Skin epidermis (tissue), 12 donors: ENCODE measurements around the gene TIFAB.

Source experiments
- H3K27ac ChIP-seq, 21 experiments: fragments of 200-600 bp; sonication (generic) in 11 of 21; one replicate each; pipeline ENCODE4 v1.5.0; 2020; ENCODE audit warnings: mild to moderate bottlenecking in 3 of 21, inconsistent platforms in 2 of 21, moderate library complexity in 2 of 21
- H3K4me3 ChIP-seq, 7 experiments: fragments of 200-600 bp; sonication (generic) in 2 of 7; one replicate each; pipeline ENCODE4 v1.5.0; 2020; ENCODE audit warnings: inconsistent platforms in 2 of 7, mild to moderate bottlenecking in 2 of 7, moderate library complexity in 1 of 7

TIFAB gene

GRCh38 chr5:135398160-135398854, 53.8 kb downstream of the TIFAB start:
- Histone ChIP-seq H3K27ac (peak overlapping the region; percentile 71 to 97 (median 92)), H3K4me3 (peak overlapping the region; percentile 73 to 96 (median 81))
